HG02759 (cell line): ENCODE measurements around the gene FUT2.
"Not testable (repeated sequence)": the region's sequence is repeated elsewhere in the genome, so short reads cannot be mapped to it uniquely, and the experiment has no call there.

Experiments used
- ATAC-seq: cut with Tn5 transposase; IDR thresholded peaks from one replicate; pipeline ENCODE4 v1.9.1; 2021; ENCODE audit warnings: mild to moderate bottlenecking, moderate library complexity; ENCODE audit not compliant: unreplicated experiment

FUT2 gene

DNA sequence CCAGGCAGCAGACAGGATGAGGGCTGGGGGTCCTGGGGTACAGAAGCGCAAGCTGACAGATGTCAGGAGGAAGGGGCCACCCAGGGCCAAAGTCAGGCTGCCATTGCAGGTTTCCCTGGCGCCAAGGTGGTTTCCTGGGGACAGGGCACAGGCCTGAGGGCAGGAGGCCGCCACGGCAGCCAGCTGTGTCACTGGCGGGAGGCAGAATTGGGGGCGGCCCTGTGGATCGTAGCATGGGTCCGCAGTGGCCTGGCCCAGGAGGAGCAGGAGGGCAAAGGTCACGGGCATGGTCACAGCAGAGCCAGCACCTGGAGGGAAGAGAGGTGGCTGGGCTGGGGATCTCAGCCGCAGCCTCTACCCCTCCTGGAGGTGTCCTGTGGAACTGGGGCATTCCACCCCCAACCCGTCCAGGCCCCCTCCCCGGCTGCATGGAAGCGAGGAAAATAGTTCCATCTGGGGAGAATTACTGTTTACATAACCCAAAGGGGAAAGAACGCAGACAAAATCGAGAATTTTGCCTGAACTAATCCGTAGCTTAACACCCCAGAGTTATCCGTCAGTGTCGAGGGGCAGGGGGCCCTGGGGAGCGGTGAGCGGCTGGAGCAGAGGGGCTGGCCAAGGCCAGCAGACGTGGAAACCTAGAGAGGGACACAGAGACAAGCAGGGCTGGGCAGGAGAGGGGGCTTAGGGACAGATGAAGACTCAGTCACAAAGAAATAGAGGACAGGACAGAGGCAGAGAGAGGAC, 24.9 kb upstream of the FUT2 start:
- ATAC-seq: no peak

DNA sequence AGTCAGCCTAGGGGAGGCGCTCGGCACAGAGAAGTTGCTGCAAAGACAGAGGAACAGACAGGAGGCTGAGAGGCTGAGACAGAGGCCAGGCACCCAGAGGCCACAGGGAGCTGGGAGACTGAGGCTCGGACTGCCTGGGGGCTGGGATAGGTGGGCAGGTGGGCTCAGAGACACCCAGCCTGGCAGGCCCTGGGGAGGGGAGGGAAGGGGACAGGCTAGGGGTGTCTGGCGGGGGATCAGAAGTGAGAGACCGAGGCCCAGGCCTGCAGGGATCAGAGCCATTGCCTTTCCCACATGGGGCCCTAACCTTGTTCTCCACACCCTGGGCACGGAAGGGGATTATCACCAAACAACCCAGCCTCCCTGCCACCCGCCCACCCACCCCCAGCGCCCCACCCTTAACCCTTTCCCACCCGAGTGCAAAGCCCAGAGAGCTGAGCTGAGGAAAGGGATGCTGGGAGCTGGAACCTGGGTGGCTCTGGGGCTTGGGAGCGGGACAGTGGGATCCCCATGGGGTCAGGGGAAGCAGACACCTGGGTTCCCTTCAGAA, 24.2 kb upstream of the FUT2 start:
- no peak for ATAC-seq

GRCh38 chr19:48672994-48673393, 22.8 kb upstream of the FUT2 start, which contains the start of gene NTN5:
Gene NTN5 (minus strand): TSS chr19:48673017. CDS start chr19:48670986, 2,031 bp downstream.
- ATAC-seq: no peak

DNA sequence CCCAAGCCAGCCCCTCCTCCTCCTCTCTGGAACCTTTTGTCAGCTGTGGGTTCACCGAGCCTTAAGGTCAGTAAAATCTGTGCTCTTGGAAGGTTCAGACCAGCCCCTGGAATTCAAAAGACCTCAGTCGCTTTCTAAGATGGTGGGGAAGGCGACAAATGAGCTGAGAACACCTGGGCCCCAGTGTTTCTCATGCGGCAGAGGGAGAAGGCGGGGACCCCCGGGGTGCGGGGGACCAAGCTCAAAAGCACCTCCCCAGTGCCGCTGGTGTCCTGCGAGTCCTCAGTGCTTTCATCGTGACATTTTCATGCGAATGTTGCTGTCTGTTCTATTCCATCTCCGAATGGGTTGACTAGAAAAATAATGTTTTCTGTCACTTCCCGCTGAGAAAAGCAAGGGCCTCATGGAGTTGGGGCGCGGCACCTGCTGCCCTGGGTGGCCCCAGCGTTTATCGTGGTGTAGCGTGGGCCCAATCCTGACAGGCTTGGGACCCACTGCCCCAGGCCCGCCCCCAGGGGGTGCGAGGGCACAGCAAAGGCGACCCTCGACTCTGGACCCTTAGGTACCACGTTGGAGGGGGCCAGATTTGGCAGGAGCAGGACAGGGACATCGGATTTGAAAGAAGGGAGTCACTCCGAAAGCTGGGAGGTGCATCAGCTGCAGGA, 22.2 kb upstream of the FUT2 start:
- no peak for ATAC-seq

DNA sequence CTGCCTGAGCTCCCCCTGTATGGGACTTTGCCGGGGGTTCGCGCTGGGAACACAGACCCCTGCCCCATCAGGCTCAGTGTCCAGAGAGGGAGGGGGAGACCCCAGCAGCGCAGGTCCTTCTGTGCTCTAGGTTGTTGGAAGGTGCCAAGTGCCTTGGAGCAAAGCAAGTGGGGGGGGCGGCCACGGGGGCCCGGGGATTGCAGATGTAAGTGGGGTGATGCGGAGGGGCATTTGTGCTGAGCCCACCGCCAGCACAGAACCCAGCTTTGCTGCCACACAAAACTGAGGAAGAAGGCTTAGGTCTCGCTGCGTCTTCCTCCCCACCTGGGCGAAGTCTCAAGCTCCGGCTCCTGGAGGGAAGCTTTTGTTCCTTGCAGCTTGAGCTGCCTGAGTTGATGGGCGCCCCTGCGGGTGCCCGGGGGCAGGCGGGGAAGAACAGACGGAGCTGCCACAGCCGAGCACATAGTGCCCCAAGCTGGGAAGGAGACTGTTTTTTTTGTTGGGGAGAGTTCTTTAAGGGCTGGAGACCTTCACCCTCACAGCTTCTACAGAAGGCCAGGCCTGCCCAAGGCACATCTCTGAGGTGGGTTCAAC, 21.5 kb upstream of the FUT2 start:
- no peak for ATAC-seq

DNA sequence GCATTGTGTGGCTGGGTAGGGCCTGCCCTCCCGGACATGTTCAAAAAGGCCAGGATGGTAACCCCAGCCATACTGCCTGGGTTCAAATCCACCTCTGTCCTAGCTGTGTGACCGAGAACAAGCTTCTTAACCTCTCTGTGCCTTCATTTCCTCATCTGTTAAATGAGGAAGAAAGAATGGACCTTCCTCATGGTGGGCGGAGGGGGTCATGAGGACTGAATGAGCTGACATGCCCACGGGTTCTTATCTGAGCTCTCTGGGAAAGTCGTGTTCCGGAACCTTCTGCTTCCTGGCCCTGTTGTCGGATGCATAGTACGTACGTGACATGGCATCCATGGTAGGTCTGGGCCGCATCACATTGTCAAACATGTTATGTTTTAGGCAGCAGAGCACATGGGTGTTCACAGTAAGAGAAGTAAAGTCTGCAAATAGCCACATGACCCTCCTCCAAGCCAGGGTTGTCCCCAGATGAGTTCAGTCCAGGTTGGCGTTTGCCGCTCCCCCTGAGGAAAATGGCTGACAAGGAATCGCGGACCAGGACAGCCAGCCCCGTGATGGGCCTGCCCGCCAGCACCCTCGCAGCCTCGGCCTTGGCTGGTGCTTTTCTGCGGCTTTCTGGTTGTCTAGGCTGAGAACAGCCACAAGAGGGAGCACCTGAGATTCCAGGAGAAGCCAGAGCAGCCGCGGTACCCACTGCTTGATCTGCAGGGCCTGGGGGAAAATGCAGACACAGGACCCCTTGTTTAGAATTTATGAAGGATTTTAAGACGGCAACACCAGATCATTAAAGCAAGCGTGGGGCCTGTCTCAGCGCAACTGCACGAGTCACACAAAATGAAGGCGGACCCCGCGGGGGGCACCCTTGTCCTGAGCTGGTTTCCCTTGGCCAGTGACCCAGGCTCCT, 20.6 kb upstream of the FUT2 start:
- ATAC-seq: no peak

GRCh38 chr19:48676487-48676886, 19.3 kb upstream of the FUT2 start:
- no peak for ATAC-seq

DNA sequence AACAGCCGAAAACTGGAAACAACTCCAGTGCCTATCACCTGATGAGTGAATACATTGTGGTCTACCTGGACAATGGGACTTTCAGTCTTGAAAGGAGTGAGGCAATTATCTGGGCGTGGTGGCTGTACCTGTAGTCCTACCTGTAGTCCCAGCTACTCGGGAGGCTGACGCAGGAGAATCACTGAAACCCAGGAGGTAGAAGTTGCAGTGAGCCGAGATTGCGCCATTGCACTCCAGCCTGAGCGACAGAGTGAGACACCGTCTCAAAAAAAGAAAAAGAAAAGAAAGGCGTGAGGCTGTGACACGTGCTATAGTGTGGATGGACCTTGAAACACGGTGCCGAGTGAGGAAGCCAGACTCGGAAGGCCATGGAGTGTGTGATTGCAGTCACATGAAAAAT, 18.9 kb upstream of the FUT2 start:
- ATAC-seq: no peak

GRCh38 chr19:48678201-48678600, 17.6 kb upstream of the FUT2 start:
- no peak for ATAC-seq

GRCh38 chr19:48680006-48680405, 15.8 kb upstream of the FUT2 start:
- ATAC-seq: not testable (repeated sequence)

DNA sequence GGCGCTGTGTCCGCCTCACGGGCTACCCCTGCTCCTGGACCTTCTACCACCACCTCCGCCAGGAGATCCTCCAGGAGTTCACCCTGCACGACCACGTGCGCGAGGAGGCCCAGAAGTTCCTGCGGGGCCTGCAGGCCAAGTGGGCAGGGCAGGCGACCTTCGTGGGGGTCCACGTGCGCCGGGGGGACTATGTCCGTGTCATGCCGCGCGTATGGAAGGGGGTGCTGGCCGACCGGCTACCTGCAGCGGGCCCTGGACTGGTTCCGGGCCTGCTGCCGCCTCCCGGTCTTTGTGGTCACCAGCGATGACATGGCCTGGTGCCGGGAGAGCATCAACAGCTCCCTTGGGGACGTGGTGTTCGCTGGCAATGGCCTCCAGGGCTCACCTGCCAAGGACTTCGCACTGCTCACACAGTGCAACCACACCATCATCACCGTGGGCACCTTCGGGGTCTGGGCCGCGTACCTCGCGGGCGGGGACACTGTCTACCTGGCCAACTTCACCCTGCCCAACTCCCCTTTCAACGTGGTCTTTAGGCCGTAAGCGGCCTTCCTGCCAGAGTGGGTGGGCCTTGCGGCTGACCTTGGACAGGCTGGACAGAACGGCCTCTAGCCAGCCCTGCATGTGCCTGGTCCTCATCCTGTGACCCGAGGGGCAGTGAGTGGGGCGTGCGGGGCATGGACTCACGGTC, 15.2 kb upstream of the FUT2 start:
- ATAC-seq: no peak

GRCh38 chr19:48681127-48681470, 14.7 kb upstream of the FUT2 start:
- ATAC-seq: no peak

GRCh38 chr19:48683349-48683748, 12.4 kb upstream of the FUT2 start:
- no peak for ATAC-seq

DNA sequence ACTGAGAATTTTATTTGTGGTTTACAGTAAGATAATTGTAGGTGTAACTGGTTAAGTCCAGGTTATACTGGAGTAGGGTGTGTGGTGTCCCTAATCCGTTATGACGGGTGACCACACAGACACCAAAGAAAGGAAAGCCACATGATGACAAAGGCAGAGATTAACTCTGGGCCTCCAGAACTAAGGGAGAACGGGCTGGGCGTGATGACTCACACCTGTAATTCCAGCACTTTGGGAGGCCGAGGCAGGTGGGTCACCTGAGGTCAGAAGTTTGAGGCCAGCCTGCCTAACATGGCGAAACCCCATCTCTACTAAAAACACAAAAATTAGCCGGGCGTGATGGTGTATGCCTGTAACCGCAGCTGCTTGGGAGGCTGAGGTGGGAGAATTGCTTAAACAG, 10.2 kb upstream of the FUT2 start:
- ATAC-seq: no peak

DNA sequence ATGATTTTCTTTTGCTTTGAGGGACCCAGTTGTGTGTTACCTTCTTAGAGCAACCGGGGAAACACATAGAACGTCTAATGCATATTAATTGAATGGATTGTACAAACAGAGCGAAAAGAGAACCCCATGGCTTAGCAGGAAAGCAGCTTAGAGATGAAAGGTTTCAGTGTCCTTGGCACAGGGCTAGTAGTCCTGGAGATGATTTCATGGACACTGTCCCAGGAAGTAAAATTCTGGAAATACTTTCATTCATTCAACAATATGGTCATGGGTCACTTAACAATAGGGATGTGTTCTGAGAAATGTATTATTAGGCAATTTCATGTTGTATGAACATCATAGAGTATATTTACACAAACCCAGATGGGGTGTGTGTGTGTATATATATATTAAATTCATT, 9.7 kb upstream of the FUT2 start:
- no peak for ATAC-seq

DNA sequence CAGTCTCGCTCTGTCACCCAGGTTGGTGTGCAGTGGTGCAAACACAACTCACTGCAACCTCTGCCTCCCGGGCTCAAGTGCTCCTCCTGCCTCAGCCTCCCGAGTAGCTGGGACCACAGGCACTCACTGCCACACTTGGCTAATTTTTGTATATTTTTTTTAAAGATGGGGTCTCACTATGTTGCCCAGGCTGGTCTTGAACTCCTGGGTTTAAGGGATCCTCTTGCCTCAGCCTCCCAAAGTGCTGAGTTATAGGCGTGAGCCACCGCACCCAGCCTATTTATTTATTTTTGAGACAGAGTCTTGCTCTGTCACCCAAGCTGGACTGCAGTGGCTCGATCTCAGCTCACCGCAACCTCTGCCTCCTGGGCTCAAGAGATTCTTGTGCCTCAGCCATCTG, 9.1 kb upstream of the FUT2 start:
- ATAC-seq: not testable (repeated sequence)

- no peak for ATAC-seq
Observed at GRCh38 chr19:48687776-48688175, 8.0 kb upstream of the FUT2 start.

DNA sequence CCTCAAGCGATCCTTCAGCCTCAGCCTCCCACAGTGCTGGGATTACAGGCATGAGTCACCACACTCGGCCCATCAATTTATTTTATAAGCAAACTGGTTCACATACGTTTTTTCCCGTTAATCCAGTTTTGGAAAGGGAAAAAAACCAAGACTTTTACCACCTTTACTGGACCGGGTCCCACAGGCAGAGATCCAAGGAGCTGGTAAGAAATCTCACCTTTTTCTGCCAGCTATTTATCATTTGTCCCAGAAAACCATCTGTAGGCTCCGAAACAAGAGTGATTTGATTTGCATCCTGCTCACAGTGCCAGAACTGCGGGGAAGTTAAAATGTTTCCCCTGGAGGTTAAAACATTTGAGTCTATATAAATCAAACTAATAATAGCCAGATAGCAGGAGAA, 6.3 kb upstream of the FUT2 start:
- ATAC-seq: no peak

DNA sequence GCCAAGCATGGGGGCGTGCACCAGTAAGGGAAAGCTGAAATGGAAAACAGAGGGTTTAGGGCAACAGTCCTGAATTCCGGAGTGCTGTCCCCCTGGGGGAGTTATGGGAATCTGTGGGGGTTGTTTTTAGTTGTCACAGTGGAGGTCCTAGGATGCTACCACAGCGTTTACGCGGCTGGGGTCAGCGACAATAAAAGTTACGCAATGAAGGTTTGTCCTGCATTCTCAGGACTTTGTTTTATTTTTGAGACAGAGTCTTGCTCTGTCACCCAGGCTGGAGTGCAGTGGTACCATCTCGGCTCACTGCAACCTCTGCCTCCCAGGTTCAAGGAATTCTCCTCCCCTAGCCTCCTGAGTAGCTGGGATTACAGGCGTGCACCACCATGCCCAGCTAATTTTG, 2.1 kb upstream of the FUT2 start:
- not testable (repeated sequence) for ATAC-seq

- no peak for ATAC-seq
Observed at GRCh38 chr19:48696353-48697010, 711 bp downstream of the FUT2 start.
